ENCODE results near the gene GCN1. TPM values are rescaled to one million over a fixed set of nuclear protein-coding genes. Genes with fewer than 3 reads are reported as not detected.

GCN1 gene
- total RNA-seq, 1 donor from 2014 or later, result 52.4 TPM

- Histone ChIP-seq H3K4me3 (ENCODE audit: low read depth, low read length) (no peak overlapping the region), H3K27me3 (ENCODE audit: control insufficient read depth, insufficient read depth, low read length) (no peaks in the 10 kb centered on the region), H3K36me3 (ENCODE audit: control insufficient read depth, insufficient read depth, low read length) (peaks cover 22% of the 10 kb centered on the region)
- FAIRE-seq, result no peak
- no peak for DNase-seq (ENCODE audit: low read depth)
- TF ChIP-seq, protein P1, sequence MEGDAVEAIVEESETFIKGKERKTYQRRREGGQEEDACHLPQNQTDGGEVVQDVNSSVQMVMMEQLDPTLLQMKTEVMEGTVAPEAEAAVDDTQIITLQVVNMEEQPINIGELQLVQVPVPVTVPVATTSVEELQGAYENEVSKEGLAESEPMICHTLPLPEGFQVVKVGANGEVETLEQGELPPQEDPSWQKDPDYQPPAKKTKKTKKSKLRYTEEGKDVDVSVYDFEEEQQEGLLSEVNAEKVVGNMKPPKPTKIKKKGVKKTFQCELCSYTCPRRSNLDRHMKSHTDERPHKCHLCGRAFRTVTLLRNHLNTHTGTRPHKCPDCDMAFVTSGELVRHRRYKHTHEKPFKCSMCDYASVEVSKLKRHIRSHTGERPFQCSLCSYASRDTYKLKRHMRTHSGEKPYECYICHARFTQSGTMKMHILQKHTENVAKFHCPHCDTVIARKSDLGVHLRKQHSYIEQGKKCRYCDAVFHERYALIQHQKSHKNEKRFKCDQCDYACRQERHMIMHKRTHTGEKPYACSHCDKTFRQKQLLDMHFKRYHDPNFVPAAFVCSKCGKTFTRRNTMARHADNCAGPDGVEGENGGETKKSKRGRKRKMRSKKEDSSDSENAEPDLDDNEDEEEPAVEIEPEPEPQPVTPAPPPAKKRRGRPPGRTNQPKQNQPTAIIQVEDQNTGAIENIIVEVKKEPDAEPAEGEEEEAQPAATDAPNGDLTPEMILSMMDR (IDR thresholded peaks at IDR 0.05; ENCODE audit: insufficient read depth, low read length, severe bottlenecking), result no peak
These were observed 24.6 kb downstream of the GCN1 start for GRCh38 chr12:120169946-120170345.

GRCh38 chr12:120168337-120168736 lies 26.2 kb downstream of the GCN1 start:
- no peaks in the 10 kb centered on the region for H3K27me3 ChIP-seq (ENCODE audit: control insufficient read depth, insufficient read depth, low read length)
- FAIRE-seq, result no peak
- peaks cover 21% of the 10 kb centered on the region for H3K36me3 ChIP-seq (ENCODE audit: control insufficient read depth, insufficient read depth, low read length)
- no peak for DNase-seq (ENCODE audit: low read depth)
- TF ChIP-seq, protein P1 (IDR thresholded peaks at IDR 0.05; ENCODE audit: insufficient read depth, low read length, severe bottlenecking), result no peak
- no peak overlapping the region for H3K4me3 ChIP-seq (ENCODE audit: low read depth, low read length)

- Histone ChIP-seq H3K4me3 (ENCODE audit: low read depth, low read length) (no peak overlapping the region), H3K36me3 (ENCODE audit: control insufficient read depth, insufficient read depth, low read length) (peaks cover 28% of the 10 kb centered on the region), H3K27me3 (ENCODE audit: control insufficient read depth, insufficient read depth, low read length) (no peaks in the 10 kb centered on the region)
- no peak for DNase-seq (ENCODE audit: low read depth)
- no peak for FAIRE-seq
- TF ChIP-seq, protein P1 (IDR thresholded peaks at IDR 0.05; ENCODE audit: insufficient read depth, low read length, severe bottlenecking), result no peak
These were observed 26.9 kb downstream of the GCN1 start for GRCh38 chr12:120167529-120168095.

GRCh38 chr12:120164293-120164692 lies 30.2 kb downstream of the GCN1 start:
- H3K4me3 ChIP-seq (ENCODE audit: low read depth, low read length), result no peak overlapping the region
- TF ChIP-seq, protein P1 (IDR thresholded peaks at IDR 0.05; ENCODE audit: insufficient read depth, low read length, severe bottlenecking), result no peak
- no peaks in the 10 kb centered on the region for H3K27me3 ChIP-seq (ENCODE audit: control insufficient read depth, insufficient read depth, low read length)
- DNase-seq (ENCODE audit: low read depth) (no peak), FAIRE-seq (no peak)
- H3K36me3 ChIP-seq (ENCODE audit: control insufficient read depth, insufficient read depth, low read length), result peaks cover 48% of the 10 kb centered on the region

- DNase-seq (ENCODE audit: low read depth) (no peak), FAIRE-seq (no peak)
- peaks cover 49% of the 10 kb centered on the region for H3K36me3 ChIP-seq (ENCODE audit: control insufficient read depth, insufficient read depth, low read length)
- H3K4me3 ChIP-seq (ENCODE audit: low read depth, low read length), result no peak overlapping the region
- H3K27me3 ChIP-seq (ENCODE audit: control insufficient read depth, insufficient read depth, low read length), result no peaks in the 10 kb centered on the region
- TF ChIP-seq, protein P1 (IDR thresholded peaks at IDR 0.05; ENCODE audit: insufficient read depth, low read length, severe bottlenecking), result no peak
These were observed 31.8 kb downstream of the GCN1 start for GRCh38 chr12:120162763-120163162.

- Histone ChIP-seq H3K4me3 (ENCODE audit: low read depth, low read length) (no peak overlapping the region), H3K27me3 (ENCODE audit: control insufficient read depth, insufficient read depth, low read length) (no peaks in the 10 kb centered on the region), H3K36me3 (ENCODE audit: control insufficient read depth, insufficient read depth, low read length) (peaks cover 53% of the 10 kb centered on the region)
- FAIRE-seq (no peak), DNase-seq (ENCODE audit: low read depth) (no peak)
- TF ChIP-seq, protein P1 (IDR thresholded peaks at IDR 0.05; ENCODE audit: insufficient read depth, low read length, severe bottlenecking), result no peak
These were observed 32.7 kb downstream of the GCN1 start for GRCh38 chr12:120161852-120162251.

All from bronchial epithelial cell (primary cell).